Stimulated activated CD4-positive, alpha-beta T cell treated with anti-CD3 and anti-CD28 coated beads, Interleukin-12 subunit alpha, Interleukin-12 subunit beta, amount 100 ng/mL, for 24 hours (primary cell): ENCODE data around the gene PTPN22.
"Not testable (repeated sequence)": the region's sequence is repeated elsewhere in the genome, so short reads cannot be mapped to it uniquely, and the experiment has no call there.

Experiments
- DNase-seq, 2 experiments: peaks; one replicate each; pipeline ENCODE4 v3.0.0-alpha.2; 2020; ENCODE audit warnings: low read depth in 2 of 2

Gene PTPN22

DNA sequence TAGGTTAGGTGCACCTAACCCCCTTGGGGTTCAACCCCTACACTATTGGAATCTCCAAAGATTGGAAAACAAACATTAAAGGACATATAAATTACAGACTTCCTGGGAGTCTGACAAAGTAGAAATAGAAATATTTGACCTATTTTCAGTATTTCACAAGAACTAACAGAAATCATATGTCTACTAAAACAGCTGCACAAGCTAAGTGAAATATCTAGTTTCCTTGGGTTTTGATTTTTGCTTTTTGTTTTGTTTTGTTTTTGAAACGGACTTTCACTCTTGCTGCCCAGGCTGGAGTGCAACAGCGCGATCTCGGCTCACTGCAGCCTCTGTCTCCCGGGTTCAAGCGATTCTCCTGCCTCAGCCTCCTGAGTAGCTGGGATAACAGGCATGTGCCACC lies 18.8 kb downstream of the PTPN22 start:
- DNase-seq = not testable (repeated sequence)

- DNase-seq = no peak
Observed at GRCh38 chr1:113850127-113850796, 21.2 kb downstream of the PTPN22 start.

DNA sequence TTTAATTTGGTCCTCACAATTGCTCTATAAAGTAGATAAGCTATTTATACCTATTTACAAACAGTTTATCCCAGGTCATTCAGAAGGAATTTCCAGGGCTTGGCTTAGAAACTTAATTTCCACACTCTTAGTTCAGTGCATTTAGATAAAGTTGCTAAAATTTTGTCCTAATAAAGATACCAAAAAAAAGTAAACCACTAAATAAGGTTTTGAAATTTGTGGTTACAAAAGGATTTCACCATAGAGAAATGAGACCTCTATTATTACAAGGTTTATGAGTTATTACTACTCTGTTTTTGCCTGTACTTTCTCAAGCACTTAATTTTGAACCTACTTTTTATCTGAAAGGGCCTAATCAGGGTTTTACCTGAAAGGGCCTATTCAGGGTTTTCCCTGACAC lies 22.4 kb downstream of the PTPN22 start:
- no peak for DNase-seq

GRCh38 chr1:113846391-113847035 lies 25.0 kb downstream of the PTPN22 start:
- DNase-seq = no peak

- no peak for DNase-seq
Observed at GRCh38 chr1:113836534-113836933, 35.0 kb downstream of the PTPN22 start.

DNA sequence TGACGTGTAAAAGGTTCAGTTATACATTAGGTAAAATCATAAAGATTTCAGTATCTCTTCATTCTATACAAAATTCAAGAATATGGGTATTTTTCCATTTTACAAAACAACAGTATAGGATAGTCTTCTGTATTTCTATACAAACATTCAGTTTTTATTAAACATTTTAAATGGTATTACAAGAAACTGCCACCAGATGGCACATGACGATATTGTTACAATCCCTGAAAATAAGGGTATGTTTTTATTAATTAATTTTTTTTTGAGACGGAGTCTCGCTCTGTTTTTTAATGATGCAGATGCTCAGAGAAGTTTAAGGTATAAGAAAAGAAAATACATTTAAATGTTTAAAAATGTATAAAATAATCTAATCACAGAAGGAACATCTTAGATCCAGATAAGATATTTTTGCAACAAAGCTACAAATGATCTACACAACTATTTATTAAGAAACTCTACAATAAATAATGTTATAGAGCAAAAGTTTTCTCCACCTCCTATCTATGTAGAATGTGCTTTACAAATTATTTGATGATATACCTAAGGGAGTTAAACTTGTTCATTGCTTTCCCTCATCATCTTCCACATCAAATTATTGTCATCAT lies 35.7 kb downstream of the PTPN22 start:
- no peak for DNase-seq

GRCh38 chr1:113834716-113835115 lies 36.8 kb downstream of the PTPN22 start:
- DNase-seq = no peak

DNA sequence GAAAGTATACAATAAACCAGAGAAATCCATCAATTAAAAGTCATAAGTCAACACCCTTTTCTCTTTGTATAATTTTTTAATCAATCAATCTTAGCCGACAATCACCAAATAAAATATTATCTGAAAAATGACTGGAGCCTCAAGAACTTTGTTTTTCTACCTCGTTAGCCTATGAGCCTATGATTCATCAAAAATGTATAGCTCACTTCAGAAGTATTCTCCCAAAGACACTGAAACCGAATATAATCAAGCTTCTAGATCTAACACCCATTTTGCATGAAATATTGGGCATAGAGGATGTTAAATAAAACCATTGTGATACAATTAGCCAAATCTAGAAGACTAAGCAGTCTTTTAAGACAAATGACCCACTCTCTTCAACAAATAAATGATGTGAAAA lies 41.5 kb downstream of the PTPN22 start:
- DNase-seq = no peak

GRCh38 chr1:113821916-113822315 lies 49.6 kb downstream of the PTPN22 start:
- no peak for DNase-seq

- DNase-seq = no peak
Observed at GRCh38 chr1:113818578-113818977, 52.9 kb downstream of the PTPN22 start.

- no peak for DNase-seq
Observed at GRCh38 chr1:113813218-113813617, 58.3 kb downstream of the PTPN22 start.

DNA sequence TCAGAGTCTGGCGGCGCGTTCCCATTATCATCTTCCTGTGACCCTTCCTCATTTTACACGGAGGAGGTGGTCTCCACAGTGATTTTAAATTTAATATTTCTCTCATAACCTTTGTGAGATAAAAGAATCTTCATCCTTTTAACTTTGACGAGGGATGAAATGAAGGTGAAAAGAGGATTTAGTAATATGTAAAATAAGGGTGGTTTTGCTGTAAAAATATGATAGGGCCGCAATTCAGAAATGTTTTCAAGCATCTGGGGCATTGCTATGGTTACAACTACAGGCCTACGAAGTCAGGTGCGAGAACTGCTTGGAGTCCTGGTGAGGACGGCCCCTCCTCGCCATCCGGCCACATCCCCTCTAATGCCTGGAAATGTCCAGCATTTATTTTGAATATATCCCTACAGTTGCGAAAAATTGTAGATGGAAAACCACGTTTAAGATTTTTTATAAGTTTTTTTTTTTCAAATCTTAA lies 58.8 kb downstream of the PTPN22 start:
- DNase-seq = no peak

- DNase-seq = peak; percentile 95 to 97
Observed at GRCh38 chr1:113811888-113812660, 59.4 kb downstream of the PTPN22 start, which contains the start of gene RSBN1. TSS of gene RSBN1 (minus strand) at chr1:113812476. CDS start at chr1:113812412, 64 bp downstream.

DNA sequence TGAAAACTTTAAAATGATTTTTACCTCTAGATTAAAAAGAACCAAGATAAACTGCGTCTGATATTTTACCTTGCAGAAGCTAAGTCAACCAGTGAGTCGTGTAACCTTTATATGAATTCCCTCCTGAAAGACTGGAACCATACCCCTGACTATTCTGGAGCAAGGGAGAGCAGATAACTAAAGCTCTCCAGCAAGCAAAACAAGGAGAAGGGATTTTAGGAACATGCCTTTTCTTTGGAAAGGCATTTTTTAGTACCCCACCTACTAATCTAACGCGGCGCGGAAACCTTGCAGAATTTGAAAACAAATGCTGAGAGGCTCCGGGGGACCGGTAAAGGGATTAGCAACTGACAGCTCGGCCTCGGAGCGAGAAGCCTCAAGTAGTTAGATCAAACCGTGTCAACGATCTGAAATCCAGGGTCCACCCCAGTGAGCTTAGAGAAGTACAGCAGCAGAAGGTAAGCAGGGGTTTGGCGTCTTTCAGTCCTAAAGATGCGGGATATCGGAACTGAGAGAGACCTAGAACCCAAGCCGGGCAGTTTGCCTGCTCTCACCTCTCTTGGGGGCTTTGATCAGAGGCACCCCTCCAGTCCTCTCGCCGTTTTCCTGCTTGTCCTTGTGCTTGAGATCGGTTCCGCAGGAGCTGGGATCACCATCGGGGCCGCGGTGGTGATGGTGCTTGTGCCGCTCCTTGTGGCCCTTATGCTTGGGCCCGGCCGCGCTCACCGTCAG lies 60.2 kb downstream of the PTPN22 start:
- peak in 1 of 2 experiments; percentile 25 for DNase-seq

GRCh38 chr1:113809670-113810602 lies 61.6 kb downstream of the PTPN22 start:
- DNase-seq = no peak

DNA sequence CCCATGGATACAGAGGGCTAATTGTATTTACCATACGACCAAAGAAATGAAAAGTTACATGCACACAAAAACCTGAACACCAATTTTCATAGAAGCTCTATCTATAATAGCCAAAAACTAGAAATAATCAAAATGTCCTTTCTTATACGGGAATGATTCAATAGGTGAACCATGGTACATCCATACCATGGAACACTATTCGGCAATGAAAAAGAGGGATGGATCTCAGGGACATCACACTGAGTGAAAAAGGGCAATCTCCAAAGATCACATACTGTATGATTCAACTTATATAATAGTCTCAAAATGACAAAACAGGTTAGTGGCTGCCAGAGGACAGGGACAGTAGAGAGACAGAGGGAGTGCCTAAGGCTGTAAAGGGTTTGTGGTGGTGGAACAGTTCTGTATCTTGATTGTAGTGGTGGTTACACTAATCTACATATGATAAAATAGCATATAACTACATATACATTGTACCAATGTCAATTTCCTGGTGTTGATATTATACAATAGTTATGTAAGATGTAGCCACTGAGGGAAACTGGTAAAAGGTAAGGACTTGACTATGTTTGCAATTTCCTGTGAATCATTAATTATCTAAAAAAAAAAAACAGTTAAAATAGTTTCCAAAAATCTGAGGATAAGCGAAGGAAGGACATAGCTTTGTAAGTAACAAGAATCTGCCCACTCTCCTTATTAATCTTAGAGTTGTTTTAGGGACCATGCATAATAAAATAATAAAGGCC lies 62.9 kb downstream of the PTPN22 start:
- DNase-seq = no peak

- DNase-seq = no peak
Observed at GRCh38 chr1:113805639-113806038, 65.9 kb downstream of the PTPN22 start.

DNA sequence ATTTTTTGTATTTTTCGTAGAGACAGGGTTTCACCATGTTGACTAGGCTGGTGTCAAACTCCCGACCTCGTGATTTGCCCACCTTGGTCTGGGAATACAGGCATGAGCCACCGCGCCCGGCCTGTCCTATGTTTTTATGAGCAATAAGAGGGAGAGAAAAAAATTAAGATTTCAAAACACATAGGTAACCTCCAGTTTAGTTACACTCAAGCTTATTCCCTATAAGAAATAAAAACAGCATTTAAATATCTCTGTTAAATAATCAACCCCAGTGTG lies 66.3 kb downstream of the PTPN22 start:
- no peak for DNase-seq

DNA sequence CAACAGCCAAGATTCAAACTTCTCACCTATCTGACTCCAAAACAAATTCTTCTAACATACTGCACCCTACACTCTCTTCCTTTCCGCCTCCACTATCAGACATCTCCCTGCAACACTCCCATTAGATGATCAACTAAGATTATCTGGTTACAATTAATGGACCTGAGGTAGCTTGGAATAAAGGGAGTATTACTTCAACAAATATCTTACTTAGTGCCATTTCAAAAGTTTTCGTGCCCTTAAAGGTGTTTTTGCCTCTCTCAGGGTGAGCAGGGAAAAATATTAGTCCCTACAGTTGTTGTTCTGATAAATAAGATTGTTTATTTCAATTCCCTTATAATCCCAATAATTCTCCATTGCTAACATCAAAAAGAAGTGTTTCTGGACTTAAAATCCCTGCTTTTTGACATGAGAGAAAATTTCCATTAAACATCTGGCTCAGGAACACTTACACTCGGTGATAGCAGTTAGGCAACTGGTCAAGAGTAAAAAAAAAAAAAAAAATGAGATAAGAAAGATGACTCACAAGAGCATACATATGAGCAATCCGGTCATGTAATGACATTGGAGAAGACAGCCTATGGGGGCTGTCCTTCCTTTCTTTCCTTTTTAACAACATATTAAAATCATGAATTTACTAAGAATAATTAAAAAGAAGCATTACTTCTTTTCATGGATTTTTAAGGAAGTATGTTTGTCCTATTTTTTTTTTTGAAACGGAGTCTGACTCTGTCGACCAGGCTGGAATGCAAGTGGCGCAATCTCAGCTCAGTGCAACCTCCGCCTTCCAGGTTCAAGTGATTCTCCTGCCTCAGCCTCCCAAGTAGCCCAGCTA lies 66.9 kb downstream of the PTPN22 start:
- DNase-seq = no peak
